Esophagus muscularis mucosa (tissue), 4 donors: ENCODE results near the gene HSPB2. TPM values are rescaled to one million over a fixed set of nuclear protein-coding genes. Genes with fewer than 3 reads are reported as not detected.
A peak's percentile ranks its signal among the peaks of the same experiment; 100 is the strongest.

Source experiments
- DNase-seq: peaks from one replicate; pipeline ENCODE4 v3.0.0-alpha.2; 2017; ENCODE audit errors: extremely low spot score
- H3K27ac ChIP-seq, 4 donors: fragments of 200-600 bp; sonication (generic); replicated peaks in 1 of 4; 1 replicate in 3 of 4; 2 replicates in 1 of 4; pipeline ENCODE4 v1.5.1; 2016 to 2019; ENCODE audit warnings: mild to moderate bottlenecking in 1 of 4
- H3K27me3 ChIP-seq, 4 donors: fragments of 200-600 bp; sonication (generic); one replicate each; pipeline versions ENCODE4 v1.5.1 to v1.6.0; 2016 to 2019
- H3K36me3 ChIP-seq, 4 donors: fragments of 200-600 bp; sonication (generic); one replicate each; pipeline ENCODE4 v1.5.1; 2016 to 2019
- H3K4me1 ChIP-seq, 4 donors: fragments of 200-600 bp; sonication (generic); one replicate each; pipeline ENCODE4 v1.5.1; 2016 to 2019
- H3K4me3 ChIP-seq, 4 donors: fragments of 200-600 bp; sonication (generic); 1 replicate in 2 of 4; 2 replicates in 2 of 4; pipeline ENCODE4 v1.5.1; 2016 to 2019; ENCODE audit warnings: mild to moderate bottlenecking in 4 of 4, moderate library complexity in 1 of 4
- H3K9me3 ChIP-seq, 4 donors: fragments of 200-600 bp; sonication (generic); 1 replicate in 3 of 4; 2 replicates in 1 of 4; pipeline ENCODE4 v1.5.1; 2016 to 2019
- CTCF ChIP-seq, 3 experiments: fragments of 200-600 bp in 2 of 3; fragments of 450-650 bp in 1 of 3; sonication (generic) in 2 of 3; IDR thresholded peaks; one replicate each; pipeline ENCODE4 v1.5.1; 2017 to 2019; ENCODE audit warnings: antibody characterized with exemption in 3 of 3, mild to moderate bottlenecking in 2 of 3, moderate library complexity in 1 of 3
- EP300 ChIP-seq: sonication (generic); formaldehyde crosslinking; IDR thresholded peaks from one replicate; pipeline ENCODE4 v1.6.1; 2017; ENCODE audit warnings: antibody characterized with exemption
- POLR2A ChIP-seq: fragments of 450-650 bp; IDR thresholded peaks from one replicate; pipeline ENCODE4 v1.6.1; 2017; ENCODE audit warnings: antibody characterized with exemption, moderate library complexity, mild to moderate bottlenecking, low read depth
- POLR2AphosphoS5 ChIP-seq, 2 donors: sonication (generic); formaldehyde crosslinking; IDR thresholded peaks; one replicate each; pipeline ENCODE4 v1.6.1; 2017; ENCODE audit warnings: antibody characterized with exemption in 2 of 2
- WGBS: methylation state at CpG from one replicate; pipeline ENCODE4 v1.1.5; 2018; 5-methylcytosine and 5-hydroxymethylcytosine counted together
- intact Hi-C: fragments of 100-400 bp; cut with DNase I; formaldehyde crosslinking; loops from one replicate; pipeline ENCODE4 v1.15.1; 2023
- total RNA-seq, 4 donors: library from RNA; depleted of rRNA; stranded (reverse); fragments of >200 nt; gene quantifications; one replicate each; pipeline versions ENCODE4 v1.1.0 to v1.2.1, GENCODE V29; 2016

The HSPB2 gene
- total RNA-seq, 4 donors from 2014 or later = 1.2 to 4.0 (median 2.4) TPM

GRCh38 chr11:111911563-111912401 lies 752 bp upstream of the HSPB2 start, which contains the start of gene CRYAB:
CRYAB (minus strand) TSS chr11:111911770; CDS start chr11:111911724, 46 bp downstream.
- Histone ChIP-seq H3K4me1 (peaks cover 7 to 47% (median 40%) of the 10 kb centered on the region in 4 donors), H3K27ac (peak within 1 kb of the TSS; percentile 97 to 99 (median 98)), H3K27me3 (peaks cover 0 to 7% (median 0%) of the 10 kb centered on the region in 4 donors), H3K4me3 (peak within 1 kb of the TSS; percentile 65 to 81 (median 73)), H3K36me3 (peaks cover 10 to 29% (median 20%) of the 10 kb centered on the region in 4 donors), H3K9me3 (no peaks in the 10 kb centered on the region)
- WGBS = 38% methylated on average over 11 of the region's 17 CpGs
- TF ChIP-seq POLR2AphosphoS5 (IDR thresholded peaks at IDR 0.05) = peak; percentile 94 to 97
- TF ChIP-seq CTCF (IDR thresholded peaks at IDR 0.05) = peak in 1 of 3 experiments; percentile 11
- peak; percentile 60 for TF ChIP-seq POLR2A
- peak; percentile 91 for TF ChIP-seq EP300
- intact Hi-C loops = no loop called here
- DNase-seq = peak; percentile 98

GRCh38 chr11:111913031-111913861 lies 712 bp downstream of the HSPB2 start:
- no peak for DNase-seq
- 33% methylated on average over 20 of the region's 24 CpGs for WGBS

GRCh38 chr11:111913997-111914396 lies 1.5 kb downstream of the HSPB2 start:
- Histone ChIP-seq H3K36me3 (peaks cover under 1 to 16% (median 6%) of the 10 kb centered on the region in 4 donors), H3K4me1 (peaks cover 14 to 48% (median 35%) of the 10 kb centered on the region in 4 donors), H3K4me3 (peak overlapping the region; percentile 65 to 81 (median 73)), H3K27me3 (peaks cover 0 to 7% (median 0%) of the 10 kb centered on the region in 4 donors), H3K9me3 (no peaks in the 10 kb centered on the region), H3K27ac (peak overlapping the region; percentile 97 to 99 (median 98))
- peak; percentile 8 for TF ChIP-seq POLR2A
- TF ChIP-seq EP300 = no peak
- peak; percentile 83 to 86 for TF ChIP-seq POLR2AphosphoS5 (IDR thresholded peaks at IDR 0.05)
- TF ChIP-seq CTCF (IDR thresholded peaks at IDR 0.05) = no peak
- no peak for DNase-seq
- intact Hi-C loops = no loop called here
- 32% methylated on average over 3 of the region's 4 CpGs for WGBS

More at GRCh38 chr11:111913031-111913861, 712 bp downstream of the HSPB2 start:
- TF ChIP-seq EP300 (no peak), POLR2AphosphoS5 (IDR thresholded peaks at IDR 0.05) (peak in 1 of 2 donors; percentile 59)
- Histone ChIP-seq H3K9me3 (no peaks in the 10 kb centered on the region), H3K36me3 (peaks cover 8 to 24% (median 14%) of the 10 kb centered on the region in 4 donors), H3K27me3 (peaks cover 0 to 7% (median 0%) of the 10 kb centered on the region in 4 donors), H3K4me1 (peaks cover 7 to 48% (median 39%) of the 10 kb centered on the region in 4 donors), H3K27ac (peak overlapping the region; percentile 97 to 99 (median 98)), H3K4me3 (peak overlapping the region; percentile 65 to 81 (median 73))
- intact Hi-C loops = no loop called here

- Histone ChIP-seq H3K4me3 (no peak overlapping the region), H3K27me3 (peaks cover 0 to 7% (median 0%) of the 10 kb centered on the region in 4 donors), H3K36me3 (no peaks in the 10 kb centered on the region), H3K9me3 (no peaks in the 10 kb centered on the region), H3K4me1 (peaks cover 23 to 33% (median 29%) of the 10 kb centered on the region in 4 donors), H3K27ac (no peak overlapping the region)
- WGBS = 100% methylated on average over 1 of the region's 1 CpG
- intact Hi-C loops = no loop called here
- TF ChIP-seq EP300 (no peak), POLR2AphosphoS5 (IDR thresholded peaks at IDR 0.05) (no peak), CTCF (IDR thresholded peaks at IDR 0.05) (no peak), POLR2A (no peak)
- DNase-seq = no peak
These were observed 4.2 kb downstream of the HSPB2 start for GRCh38 chr11:111916768-111917167.
